Activated CD8-positive, alpha-beta memory T cell treated with anti-CD3 and anti-CD28 coated beads, Interleukin-2, amount 50 U/mL, for 48 hours (primary cell): ENCODE data around the gene BTAF1.

Experiments
- DNase-seq: peaks from one replicate; pipeline ENCODE4 v3.0.0-alpha.2; 2020

Gene BTAF1

GRCh38 chr10:91908337-91909116 lies 15.0 kb upstream of the BTAF1 start:
- DNase-seq = peak; percentile 87

GRCh38 chr10:91909117-91909677 lies 14.4 kb upstream of the BTAF1 start, which contains the start of gene FGFBP3:
Gene FGFBP3 (minus strand): TSS chr10:91909486. CDS start chr10:91908969, 517 bp downstream.
- peak; percentile 60 for DNase-seq

GRCh38 chr10:91910467-91910866 lies 13.1 kb upstream of the BTAF1 start:
- no peak for DNase-seq

GRCh38 chr10:91919651-91920050 lies 3.9 kb upstream of the BTAF1 start:
- no peak for DNase-seq

GRCh38 chr10:91924212-91925021 lies 847 bp downstream of the BTAF1 start:
- no peak for DNase-seq

GRCh38 chr10:91925022-91925320 lies 1.4 kb downstream of the BTAF1 start:
- DNase-seq = no peak

GRCh38 chr10:91930939-91931338 lies 7.4 kb downstream of the BTAF1 start:
- DNase-seq = no peak

GRCh38 chr10:91931526-91932190 lies 8.1 kb downstream of the BTAF1 start:
- DNase-seq = no peak

- no peak for DNase-seq
Observed at GRCh38 chr10:91932737-91933136, 9.2 kb downstream of the BTAF1 start.

- no peak for DNase-seq
Observed at GRCh38 chr10:91935886-91936285, 12.3 kb downstream of the BTAF1 start.

GRCh38 chr10:91939653-91940052 lies 16.1 kb downstream of the BTAF1 start:
- DNase-seq = no peak

- DNase-seq = no peak
Observed at GRCh38 chr10:91941426-91941825, 17.9 kb downstream of the BTAF1 start.

- DNase-seq = no peak
Observed at GRCh38 chr10:91944880-91945630, 21.5 kb downstream of the BTAF1 start.

- DNase-seq = no peak
Observed at GRCh38 chr10:91953600-91954160, 30.1 kb downstream of the BTAF1 start.

- DNase-seq = no peak
Observed at GRCh38 chr10:91955114-91955513, 31.5 kb downstream of the BTAF1 start.

GRCh38 chr10:91957091-91957490 lies 33.5 kb downstream of the BTAF1 start:
- DNase-seq = no peak

GRCh38 chr10:91969297-91969696 lies 45.7 kb downstream of the BTAF1 start:
- DNase-seq = no peak

- DNase-seq = no peak
Observed at GRCh38 chr10:91974960-91975359, 51.4 kb downstream of the BTAF1 start.

GRCh38 chr10:91975438-91975837 lies 51.9 kb downstream of the BTAF1 start:
- DNase-seq = no peak

GRCh38 chr10:91976317-91977051 lies 52.9 kb downstream of the BTAF1 start:
- no peak for DNase-seq

- no peak for DNase-seq
Observed at GRCh38 chr10:91977491-91977890, 53.9 kb downstream of the BTAF1 start.

GRCh38 chr10:91978585-91978984 lies 55.0 kb downstream of the BTAF1 start:
- no peak for DNase-seq
